ENCODE measurements around the gene MATR3.

MATR3 gene

GRCh38 chr5:139379626-139380449, 86.3 kb downstream of the MATR3 start:
- in situ Hi-C loops (cut with MboI; ENCODE audit: low pct_unique_long_range_greater_than_20kb, low sequenced_read_pairs, unreplicated experiment): no loop called here
- no peak for DNase-seq (ENCODE audit: low spot score)
- TF ChIP-seq CTCF (IDR thresholded peaks at IDR 0.05; ENCODE audit: extremely low read depth, insufficient read depth, missing control alignments): no peak
